Liver (tissue), 3 donors: ENCODE results near the gene ZNF655.

Experiments
- FOXA1 ChIP-seq: IDR thresholded peaks from 2 replicates; pipeline ENCODE4 v1.6.1; 2016; ENCODE audit warnings: antibody characterized with exemption
- GABPA ChIP-seq, 2 donors: IDR thresholded peaks in 1 of 2; conservative IDR thresholded peaks in 1 of 2; 2 replicates each; pipeline ENCODE4 v1.6.1; 2016; ENCODE audit warnings: antibody characterized with exemption in 2 of 2, mild to moderate bottlenecking in 1 of 2, moderate library complexity in 1 of 2
- JUND ChIP-seq, 2 donors: IDR thresholded peaks; 2 replicates each; pipeline ENCODE4 v1.6.1; 2016; ENCODE audit warnings: antibody characterized with exemption in 2 of 2
- RAD21 ChIP-seq, 2 donors: IDR thresholded peaks; 2 replicates each; pipeline ENCODE4 v1.6.1; 2016; ENCODE audit warnings: antibody characterized with exemption in 2 of 2, mild to moderate bottlenecking in 2 of 2
- RXRA ChIP-seq, 2 donors: IDR thresholded peaks; 2 replicates each; pipeline ENCODE4 v1.6.1; 2017 to 2018; ENCODE audit warnings: antibody characterized with exemption in 2 of 2, mild to moderate bottlenecking in 1 of 2
- SP1 ChIP-seq: IDR thresholded peaks from 2 replicates; pipeline ENCODE4 v1.6.1; 2018; ENCODE audit warnings: antibody characterized with exemption, mild to moderate bottlenecking
- YY1 ChIP-seq: IDR thresholded peaks from 2 replicates; pipeline ENCODE4 v1.6.1; 2016; ENCODE audit warnings: antibody characterized with exemption, mild to moderate bottlenecking
- TF ChIP-seq, protein P1 (sequence below): IDR thresholded peaks from 2 replicates; pipeline ENCODE4 v1.6.1; 2016; ENCODE audit warnings: antibody characterized with exemption
- TF ChIP-seq, protein P2 (sequence below): fragments of 150-350 bp; IDR thresholded peaks from 2 replicates; pipeline ENCODE4 v1.5.1; 2017; ENCODE audit warnings: improper control_type of control experiment, low read depth, low read length; ENCODE audit not compliant: missing input control
- TF ChIP-seq, protein P3 (sequence below): IDR thresholded peaks from 2 replicates; pipeline ENCODE4 v1.6.1; 2016; ENCODE audit warnings: antibody characterized with exemption
- donor health status: healthy.
- donor health status: healthy.

DNA sequence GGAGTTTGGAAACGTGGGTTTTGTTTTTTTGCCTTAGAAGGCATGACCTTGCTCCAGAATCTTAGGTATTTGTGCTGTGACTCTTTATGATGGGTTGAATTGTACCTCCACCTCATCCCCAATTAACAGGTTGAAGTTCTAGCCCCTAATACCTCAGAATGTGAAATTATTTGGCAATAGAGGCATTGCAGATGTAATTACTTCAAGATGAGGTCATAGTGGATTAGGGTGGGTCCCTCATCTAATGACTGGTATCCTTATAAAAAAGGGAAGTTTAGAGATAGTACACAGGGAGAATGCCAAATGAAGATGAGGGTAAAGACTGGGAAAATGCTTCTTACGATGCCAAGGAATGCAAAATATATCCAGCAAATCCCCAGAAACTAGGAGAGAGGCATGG is 3.5 kb upstream of the ZNF655 start:
- TF ChIP-seq, protein P1, sequence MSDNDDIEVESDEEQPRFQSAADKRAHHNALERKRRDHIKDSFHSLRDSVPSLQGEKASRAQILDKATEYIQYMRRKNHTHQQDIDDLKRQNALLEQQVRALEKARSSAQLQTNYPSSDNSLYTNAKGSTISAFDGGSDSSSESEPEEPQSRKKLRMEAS = no peak
- TF ChIP-seq JUND (IDR thresholded peaks at IDR 0.05) (no peak), YY1 (no peak), GABPA (IDR thresholded peaks at IDR 0.05 in 1 of 2, conservative IDR thresholded peaks at IDR 0.05 in 1 of 2) (no peak), RAD21 (IDR thresholded peaks at IDR 0.05) (no peak), SP1 (no peak), FOXA1 (no peak), RXRA (IDR thresholded peaks at IDR 0.05) (no peak)
- TF ChIP-seq, protein P2, sequence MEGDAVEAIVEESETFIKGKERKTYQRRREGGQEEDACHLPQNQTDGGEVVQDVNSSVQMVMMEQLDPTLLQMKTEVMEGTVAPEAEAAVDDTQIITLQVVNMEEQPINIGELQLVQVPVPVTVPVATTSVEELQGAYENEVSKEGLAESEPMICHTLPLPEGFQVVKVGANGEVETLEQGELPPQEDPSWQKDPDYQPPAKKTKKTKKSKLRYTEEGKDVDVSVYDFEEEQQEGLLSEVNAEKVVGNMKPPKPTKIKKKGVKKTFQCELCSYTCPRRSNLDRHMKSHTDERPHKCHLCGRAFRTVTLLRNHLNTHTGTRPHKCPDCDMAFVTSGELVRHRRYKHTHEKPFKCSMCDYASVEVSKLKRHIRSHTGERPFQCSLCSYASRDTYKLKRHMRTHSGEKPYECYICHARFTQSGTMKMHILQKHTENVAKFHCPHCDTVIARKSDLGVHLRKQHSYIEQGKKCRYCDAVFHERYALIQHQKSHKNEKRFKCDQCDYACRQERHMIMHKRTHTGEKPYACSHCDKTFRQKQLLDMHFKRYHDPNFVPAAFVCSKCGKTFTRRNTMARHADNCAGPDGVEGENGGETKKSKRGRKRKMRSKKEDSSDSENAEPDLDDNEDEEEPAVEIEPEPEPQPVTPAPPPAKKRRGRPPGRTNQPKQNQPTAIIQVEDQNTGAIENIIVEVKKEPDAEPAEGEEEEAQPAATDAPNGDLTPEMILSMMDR = no peak
- TF ChIP-seq, protein P3, sequence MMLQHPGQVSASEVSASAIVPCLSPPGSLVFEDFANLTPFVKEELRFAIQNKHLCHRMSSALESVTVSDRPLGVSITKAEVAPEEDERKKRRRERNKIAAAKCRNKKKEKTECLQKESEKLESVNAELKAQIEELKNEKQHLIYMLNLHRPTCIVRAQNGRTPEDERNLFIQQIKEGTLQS = no peak
